Glomerular visceral epithelial cell (primary cell): ENCODE data around the gene SOBP.
A peak's percentile ranks its signal among the peaks of the same experiment; 100 is the strongest.

Source experiments
- DNase-seq: peaks from one replicate; pipeline ENCODE4 v3.0.0-alpha.2; 2016; ENCODE audit errors: extremely low spot score

Gene SOBP

DNA sequence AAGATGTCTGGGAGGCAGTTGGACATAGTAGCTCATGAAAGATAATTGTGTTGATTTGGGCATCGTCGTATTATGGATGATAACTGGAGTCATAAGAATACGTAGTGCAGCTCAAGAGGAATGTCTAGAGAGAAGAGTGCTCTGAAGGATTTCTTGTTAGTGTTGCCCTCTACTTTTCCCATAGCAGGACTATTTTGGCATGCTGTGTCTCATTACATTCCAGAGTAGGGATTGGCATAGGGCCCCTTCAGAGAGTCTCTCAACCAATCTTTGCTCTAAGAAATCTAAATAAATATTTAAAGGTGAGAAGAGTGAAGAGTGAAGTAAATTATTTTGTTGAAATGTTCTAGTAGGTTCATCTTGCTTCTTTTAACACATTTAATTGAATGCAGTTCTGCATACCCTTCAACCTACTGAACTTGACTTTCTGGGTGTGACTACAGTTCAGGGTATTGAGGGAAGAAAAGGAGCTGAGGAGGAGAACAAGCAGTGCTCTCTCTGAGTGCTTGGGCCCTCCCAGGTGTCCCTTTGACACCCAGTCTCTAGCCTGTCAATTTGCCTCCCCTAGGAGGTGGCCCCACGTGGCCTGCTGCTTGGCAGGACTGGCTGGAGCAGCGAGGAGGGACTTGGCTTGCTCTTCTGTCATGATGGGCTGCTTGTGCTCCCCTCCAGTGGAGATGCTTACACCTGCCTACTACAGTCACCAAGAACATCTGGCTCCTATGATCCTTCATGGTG lies 33.3 kb downstream of the SOBP start:
- DNase-seq = no peak

DNA sequence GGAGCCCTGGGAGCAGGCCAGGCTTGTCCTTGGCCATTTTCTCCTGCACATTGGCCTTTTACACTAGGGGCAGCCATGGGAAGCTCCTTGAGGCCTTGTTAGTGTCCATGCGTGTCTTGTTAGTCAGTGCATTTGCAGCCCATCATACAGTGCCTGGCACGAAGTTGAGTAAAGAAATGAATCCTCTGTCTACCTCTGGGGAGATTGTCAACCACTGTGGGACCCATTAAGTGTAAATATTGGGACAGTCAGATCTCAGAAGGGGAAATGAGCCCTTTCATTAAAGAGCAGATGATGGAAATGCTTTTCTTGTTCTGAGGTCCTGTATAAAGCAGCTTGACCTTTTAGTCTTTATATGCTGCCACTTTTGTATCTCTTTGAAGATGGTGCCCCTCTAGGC lies 33.9 kb downstream of the SOBP start:
- no peak for DNase-seq

DNA sequence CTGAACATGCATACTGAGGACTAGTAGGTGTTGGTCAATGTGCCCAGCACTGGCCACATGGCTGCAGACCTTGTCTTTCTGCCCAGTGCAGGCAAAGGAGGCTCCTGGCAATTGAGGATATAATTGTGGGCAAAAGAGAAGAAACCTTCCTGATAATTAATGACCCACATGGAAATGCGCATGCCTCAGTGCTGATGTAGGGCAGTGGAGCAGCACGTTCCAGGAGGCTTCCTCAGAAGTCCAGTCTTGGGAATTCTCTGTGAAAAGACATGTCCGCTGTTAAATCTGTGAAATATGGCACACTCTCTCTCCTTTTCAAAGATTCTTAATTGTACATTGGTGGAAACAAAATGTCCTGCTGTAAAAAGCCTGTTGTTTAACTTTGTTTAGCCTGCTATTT lies 34.7 kb downstream of the SOBP start:
- no peak for DNase-seq

DNA sequence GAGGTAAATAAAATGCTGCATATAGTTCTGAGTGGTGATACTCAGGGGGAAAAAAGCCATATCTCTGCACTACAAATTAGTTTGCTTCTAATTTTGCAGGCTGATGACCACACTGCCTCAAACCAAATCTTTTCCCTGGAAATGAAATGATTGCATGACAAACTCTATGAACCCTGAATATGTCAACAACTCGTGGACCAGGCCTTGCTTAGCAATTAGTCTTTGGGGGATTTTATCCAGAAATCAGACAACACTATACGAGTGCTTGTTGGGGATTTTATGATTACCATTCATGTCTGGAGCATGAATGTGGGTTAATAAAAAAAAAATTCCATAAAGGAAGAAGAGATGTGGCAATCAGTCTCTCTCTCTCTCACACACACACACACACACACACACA lies 42.0 kb downstream of the SOBP start:
- DNase-seq = no peak

DNA sequence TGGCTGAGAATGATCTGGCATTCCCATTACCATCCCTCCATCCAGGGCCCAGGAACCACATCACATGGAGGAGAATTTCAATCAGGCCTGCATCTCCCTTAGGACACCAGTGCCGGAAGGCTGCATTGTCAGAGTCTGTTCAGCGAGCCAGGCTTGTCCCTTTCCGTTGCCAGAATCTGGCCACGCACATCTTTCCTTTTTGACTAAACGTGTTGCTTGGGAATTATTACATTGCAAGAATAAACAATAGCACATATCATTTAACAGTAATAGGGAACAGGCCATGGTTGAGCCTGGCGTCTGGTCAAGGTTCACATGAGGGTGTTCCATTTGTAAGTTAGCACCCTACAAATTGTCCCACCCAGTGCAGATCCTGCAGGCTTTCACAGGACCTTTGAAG lies 42.8 kb downstream of the SOBP start:
- DNase-seq = no peak

DNA sequence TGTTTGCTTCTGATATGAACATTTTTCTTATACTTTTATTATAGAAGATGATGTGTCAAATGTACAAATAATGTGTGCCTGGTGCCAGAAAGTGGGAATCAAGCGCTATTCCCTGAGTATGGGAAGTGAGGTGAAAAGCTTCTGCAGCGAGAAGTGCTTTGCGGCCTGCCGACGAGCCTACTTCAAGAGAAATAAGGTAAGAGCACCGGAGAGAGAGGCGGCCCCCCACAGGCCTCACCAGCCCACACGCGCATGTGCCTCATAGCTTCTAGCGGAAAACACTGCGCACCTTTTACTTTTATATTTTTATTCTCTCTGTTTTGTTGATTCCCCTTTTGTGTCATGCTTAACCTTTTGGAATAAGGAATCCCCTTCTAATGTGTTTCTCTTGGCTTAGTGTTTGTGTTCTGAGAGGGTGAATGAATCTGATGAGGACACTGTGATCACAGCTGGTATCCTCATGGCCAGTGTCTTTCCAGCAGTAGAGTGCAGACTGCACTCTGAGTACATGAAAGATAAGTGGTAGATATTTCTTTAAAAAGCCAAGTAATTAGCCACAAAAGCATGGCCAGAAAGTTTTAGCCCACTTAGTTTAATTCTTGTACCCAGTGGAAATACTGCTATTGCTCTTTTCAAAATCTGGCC lies 43.6 kb downstream of the SOBP start:
- no peak for DNase-seq

DNA sequence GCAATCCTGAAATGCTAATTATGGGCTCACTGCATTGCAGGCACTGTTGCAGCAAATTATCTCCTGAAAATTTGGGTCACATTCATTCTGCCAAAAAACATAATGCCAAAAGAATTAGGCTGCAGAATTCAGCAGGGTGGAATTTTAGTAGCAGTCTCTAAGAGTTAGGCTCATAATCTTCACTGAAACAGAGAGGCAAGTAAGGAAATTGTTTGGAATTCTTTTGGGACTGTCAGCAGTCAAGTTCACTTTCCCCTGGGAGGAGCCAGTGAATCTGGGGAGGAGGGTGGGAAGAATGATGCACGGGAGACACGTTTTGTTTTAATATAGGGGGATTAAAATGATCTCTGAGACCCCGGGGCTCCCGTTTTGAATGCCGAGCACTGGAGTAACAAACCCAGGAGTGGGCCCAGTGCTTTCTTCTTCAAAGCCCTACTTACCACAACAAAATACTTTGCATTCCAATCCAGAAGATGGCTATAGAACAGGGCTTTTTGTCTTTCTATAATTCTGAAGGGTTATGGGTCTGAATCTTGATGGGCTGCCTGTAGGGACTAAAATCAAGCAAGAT lies 44.7 kb downstream of the SOBP start:
- DNase-seq = no peak

DNA sequence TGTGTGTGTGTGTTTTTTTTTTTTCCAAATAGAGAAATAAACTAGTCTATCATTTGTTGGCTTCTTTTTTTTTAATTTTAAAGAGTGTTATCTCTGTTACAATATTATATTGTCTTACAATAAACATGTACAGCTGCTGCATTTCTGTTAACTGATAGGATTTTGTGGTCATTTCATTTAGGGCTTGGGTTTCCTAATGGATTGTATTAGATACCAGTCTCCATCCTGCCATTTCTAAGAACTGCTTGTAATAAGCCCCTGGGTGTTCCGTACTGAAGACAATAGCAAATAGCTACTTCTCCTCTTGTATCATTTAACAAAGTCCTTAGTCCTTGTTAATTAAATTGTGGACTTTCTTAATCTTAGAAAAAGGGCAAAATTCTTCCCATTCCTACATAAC lies 45.7 kb downstream of the SOBP start:
- DNase-seq = no peak

DNA sequence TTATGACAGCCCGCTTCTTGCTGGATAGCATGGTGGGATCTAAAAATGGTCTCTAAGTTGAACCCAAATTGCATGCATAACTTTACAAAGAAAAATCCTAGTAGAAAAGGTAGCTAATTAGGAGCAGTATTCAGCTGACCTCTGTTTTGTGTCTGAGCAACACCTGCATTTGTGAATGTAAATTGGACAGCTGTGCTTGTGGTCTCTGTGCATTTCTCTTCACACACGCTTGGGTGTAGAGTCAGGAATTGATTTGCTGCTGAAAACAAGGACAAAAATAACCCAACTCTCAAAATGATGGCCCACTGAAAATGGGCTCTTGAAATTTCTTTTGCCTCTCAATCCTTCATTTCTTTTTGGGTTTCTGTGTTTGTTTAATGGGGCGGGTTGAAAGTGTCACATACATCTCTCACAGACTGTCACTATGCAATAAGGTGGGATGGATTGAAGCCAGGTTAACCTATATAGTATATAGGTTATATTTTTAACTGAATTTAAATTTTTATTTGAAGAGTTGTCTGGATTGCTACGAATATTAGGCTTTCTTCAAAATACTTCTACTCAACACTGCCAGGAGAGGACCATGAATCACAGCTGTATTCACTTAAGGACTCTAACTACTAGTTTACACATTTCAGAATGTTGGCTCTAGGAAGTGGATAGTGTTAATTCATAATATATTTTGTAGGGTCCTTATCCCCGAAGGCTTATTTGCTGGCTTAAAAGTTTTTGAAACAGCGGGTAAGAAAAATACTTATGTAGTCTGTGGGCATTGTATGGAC lies 46.5 kb downstream of the SOBP start:
- DNase-seq = no peak

DNA sequence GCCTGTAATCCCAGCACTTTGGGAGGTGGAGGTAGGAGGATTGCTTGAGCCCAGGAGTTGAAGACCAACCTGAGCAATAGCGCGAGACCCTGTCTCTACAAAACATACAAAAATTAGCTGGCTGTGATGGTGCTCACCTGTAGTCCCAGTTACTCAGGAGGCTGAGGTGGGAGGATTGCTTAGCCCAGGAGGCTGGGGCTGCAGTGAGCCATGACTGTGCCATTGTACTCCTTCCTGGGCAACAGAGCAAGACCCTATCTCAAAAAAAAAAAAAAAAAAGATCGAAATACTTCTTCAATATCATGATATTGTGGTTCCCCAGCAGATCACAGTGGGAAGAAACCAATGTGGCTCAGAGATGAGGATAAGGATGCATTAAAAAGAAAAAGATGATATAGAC lies 47.6 kb downstream of the SOBP start:
- DNase-seq = no peak

DNA sequence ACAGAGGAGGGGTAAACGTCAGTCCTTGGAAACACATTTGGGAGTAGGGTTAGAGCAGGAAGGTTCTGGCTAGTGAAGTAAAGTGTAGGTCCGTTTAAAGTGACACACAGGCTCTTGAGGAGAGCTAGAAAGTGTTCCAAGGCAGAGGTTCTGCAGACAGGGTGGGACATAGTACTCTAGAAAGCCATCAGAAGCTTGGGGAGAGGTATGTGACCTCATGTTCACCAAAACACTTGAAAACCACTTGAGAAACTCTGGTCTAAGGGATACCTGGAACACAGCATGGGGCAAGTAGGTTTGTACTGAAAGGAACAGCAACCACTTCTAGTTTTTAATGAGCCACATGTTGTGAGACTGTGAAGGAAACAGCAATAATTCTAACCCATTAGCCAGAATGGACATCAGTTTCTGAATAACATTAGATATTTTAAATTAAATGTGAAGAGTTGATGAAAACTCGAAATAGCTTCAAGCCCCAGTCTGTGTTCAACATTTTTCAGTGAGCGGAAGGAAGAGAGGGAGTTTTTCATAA lies 49.0 kb downstream of the SOBP start:
- DNase-seq = no peak

DNA sequence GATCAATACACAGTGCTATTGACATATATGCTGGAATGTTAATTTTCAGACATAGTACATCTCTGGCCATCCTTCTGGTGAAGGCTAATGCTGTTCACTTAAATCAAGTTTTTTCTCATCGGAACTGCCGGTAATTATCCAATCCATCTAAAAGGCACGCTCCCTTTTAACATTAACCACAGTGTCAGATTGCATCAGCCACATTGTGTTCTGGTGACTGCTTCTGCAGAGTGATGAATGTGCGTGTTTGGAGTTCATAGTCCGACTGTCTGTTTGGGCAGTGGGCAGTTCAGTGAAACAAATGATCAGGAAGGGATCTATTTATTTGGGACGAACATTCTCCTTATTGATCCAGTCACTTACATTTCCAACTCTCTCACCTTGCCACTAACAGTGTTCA lies 49.5 kb downstream of the SOBP start:
- DNase-seq = peak; percentile 36

DNA sequence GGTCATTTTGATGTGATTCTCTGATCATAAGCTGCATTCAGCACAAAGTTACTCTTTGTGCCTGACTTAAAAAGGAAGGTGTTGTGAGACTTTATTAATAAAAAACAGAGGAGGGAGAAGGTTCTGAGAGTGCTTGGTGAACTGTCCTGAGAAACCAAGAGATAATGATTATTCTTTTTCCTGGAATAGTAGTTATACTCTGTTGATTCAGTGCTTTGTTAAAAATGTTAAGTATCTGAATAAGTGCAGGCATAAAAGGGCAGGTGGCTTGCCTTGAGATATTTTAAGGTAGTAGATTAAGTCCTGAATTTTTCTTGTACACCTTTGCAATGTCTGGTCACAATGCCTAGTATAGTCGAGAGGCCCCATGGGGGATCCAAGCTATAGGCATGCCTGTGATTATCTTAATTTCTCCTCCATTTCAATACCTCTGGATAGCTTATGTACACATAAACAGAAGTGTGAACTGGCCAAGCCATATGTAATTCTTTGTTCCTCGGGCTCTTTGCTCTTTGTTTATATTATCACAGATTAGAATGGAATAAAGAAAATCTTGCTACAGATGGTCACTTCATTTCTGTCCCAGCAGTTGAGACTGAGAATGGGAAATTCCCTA lies 50.0 kb downstream of the SOBP start:
- DNase-seq = no peak

DNA sequence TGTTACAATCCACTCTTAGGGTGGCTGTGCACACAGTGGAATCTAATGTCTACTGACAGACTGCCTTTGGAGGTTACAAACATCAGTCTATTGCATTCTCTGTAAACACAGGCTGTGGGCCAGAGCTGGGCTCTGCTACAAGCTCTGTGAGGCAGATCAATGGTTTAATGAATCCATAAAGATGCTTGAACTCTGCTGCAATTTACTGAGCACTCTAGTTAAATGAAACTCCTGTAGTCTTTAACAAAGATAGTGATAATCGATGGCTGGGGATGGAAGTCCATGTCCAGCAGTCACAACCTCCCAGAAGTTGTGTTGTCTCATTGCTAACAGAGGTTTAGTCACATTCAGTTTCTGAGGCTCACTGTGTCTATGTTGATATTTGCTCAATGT lies 50.5 kb downstream of the SOBP start:
- no peak for DNase-seq

DNA sequence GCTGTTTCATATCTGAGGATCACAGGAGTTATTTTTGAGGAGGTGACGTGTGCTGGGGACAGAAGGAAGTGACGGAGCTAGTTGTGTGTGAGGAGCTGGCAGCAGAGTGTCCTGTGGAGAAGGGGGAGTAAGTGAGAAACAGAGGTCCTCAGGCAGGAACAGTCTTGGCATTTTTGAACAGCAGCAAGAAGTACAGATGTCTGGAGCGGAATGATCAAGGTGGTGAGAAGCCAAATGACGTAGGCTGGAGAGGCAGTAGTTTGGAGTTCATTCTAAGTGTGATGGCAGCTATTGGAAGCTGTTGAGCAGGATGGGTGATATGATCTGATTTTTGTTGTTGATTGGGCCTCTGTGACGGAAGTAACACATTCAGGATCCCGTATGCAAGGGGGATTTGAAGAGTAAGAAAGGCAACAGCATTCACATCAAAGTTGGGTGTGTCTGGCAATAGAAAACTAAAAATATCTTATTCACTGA lies 52.3 kb downstream of the SOBP start:
- DNase-seq = no peak

DNA sequence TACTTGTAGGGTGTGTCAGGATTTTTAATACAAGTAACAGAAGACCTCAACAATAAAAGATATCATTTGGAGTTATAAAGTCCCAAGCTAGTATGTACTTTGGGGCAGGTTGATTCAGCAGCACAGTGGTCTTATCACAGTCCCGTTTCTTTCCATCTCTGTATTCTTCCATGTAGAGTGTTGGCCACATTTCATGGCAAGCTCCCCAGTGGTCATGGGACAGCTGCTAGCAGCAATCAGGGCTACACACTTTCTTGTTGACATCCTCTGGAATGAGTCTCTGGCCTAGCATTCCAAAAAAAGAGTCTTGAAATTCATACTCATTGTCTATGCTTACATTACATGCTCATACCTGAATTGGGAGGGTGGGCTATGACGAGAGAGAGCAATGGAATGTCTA lies 53.2 kb downstream of the SOBP start:
- no peak for DNase-seq

DNA sequence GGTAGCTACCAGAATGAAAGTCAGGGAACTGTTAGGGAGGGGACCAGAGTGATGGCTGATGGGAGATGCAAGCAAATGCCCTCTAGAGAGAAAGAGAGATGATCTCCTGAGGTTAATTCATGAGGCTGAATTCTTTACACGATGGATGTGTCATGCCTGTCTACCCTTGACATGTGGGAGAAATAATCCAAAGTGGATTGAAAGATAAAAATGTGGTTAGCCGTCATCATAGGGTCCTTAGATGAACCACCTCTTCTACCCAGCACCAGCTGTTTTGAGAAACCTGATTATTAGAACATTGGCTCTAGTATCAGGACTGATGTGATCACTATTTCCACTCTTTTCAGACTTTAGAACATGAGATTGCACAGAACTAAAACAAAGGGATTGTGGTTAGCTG lies 53.6 kb downstream of the SOBP start:
- DNase-seq = no peak

DNA sequence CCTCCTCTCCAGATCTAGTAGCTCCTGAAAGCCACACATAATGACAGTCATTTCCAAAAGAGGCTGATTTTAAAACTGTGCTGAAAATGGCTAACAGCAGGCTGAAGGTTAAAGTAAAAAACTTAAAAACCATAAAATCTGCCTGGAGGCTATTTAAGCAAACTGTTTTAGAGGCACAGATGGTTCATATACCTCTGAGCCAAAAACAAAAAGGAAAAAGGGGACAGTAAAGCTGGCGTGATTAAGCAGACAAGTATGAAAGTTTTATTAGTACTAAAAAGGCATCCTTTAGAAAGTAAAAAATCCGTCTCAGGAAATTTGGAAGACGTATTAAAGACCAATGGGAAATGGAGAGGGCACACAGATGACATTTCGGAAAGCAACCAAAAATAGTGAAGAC lies 55.8 kb downstream of the SOBP start:
- no peak for DNase-seq

DNA sequence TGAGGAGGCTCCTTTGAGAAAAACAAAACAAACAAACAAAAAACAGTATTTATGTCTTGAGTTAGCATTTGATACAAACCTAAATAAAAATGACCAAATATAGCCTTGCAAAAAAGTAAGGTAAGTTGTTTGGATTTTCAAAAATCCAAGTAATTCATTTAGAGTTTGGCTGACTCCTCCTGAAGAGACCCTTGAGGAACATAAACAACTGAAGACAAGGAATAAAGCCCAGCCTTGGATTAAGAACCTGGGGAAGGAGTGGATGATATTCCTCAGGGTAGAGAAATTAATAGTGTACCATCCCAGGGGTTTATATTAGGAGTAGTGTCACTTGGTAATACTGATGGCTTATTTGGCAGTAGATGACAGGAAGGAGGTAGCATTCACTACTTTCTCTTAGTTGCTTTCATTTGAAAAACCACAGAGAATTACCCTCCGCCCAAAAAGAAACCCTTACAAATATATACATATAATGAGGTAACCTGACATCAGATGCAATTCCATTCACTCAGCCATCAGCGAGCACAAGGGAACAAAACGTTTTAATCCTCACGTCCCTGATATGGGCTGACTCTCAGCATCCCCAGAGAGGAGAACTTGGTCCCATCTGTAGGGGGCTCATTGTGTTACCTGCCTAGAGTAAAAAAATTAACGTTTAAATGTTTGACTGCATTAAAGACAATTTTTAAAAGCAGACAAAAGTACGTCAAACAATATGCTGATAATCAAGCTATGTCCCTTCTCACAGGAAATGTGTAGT lies 57.0 kb downstream of the SOBP start:
- DNase-seq = no peak

DNA sequence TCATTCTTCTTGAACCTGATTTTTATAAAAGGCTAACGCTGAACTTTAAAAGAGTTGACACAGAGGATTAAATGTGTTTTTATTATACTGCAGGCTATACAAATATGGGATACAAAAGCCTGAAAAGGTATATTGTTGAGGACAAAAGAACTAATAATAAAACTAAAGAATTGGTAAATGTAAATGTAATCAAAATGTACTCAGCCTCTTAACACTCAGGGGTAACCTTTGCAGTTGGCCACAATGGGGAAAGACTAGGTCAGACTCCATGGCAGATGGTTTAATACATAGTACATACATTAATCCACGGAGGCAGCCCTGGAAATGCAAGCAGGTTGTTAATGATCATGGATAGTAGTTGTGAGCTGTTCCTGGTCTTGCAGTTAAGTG lies 57.5 kb downstream of the SOBP start:
- DNase-seq = no peak

DNA sequence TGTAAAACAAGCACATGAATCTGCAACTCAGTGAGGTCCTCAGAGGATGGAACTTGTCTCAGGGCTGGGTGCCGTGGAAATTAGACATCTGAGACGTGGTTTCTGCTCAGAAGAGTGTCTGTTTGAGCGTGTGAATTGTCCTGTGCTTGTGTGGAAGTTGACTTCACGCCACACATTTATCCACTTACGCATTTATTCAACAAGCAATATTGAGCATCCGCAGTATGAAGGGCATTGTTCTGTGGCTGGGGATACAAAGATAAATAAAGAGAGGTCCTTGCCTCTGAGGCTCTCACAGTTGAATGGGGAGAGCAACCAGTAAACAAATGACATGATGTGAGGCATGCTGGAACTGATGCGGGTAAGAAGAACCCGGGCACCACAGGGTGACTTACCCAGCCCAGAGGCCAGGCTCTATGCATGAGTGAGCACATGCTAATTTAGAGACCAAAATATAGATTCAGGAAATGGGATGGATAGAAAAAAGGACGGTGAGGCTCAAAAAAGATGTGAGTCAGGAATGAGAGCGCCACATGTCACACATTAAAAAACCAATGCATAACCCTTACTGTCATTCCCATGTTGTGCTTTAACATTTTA lies 60.4 kb downstream of the SOBP start:
- peak; percentile 9 for DNase-seq
